ENCODE data around the gene RAP1GAP.

DNA sequence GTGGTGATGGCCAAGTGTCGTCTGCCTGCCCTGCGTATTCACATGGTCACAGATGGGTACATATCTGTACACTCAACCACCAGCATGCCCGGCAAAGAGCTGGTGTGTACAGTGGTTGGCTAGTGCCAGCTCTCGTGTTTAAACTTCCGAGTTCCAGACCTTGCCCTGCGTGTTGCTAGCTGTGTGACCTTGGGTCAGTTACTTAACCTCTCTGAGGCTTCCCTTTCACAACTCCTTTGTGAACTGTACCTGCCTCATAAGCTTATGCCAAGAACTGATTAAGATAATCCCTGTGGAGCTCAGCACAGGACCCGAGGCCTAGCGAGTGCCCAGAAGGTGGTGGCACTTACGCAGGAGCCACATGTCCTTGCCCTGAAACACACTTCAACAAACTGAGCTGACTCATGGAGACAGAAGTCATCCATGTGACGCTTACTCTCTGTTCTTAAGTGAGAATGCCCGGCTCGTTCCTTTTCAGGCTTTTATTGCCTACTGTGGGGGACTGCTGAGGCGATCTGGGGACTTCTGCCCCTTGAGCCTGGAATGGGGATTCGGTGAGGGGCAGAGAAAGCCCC is 104.5 kb downstream of the RAP1GAP start:
- TF ChIP-seq, protein P1, sequence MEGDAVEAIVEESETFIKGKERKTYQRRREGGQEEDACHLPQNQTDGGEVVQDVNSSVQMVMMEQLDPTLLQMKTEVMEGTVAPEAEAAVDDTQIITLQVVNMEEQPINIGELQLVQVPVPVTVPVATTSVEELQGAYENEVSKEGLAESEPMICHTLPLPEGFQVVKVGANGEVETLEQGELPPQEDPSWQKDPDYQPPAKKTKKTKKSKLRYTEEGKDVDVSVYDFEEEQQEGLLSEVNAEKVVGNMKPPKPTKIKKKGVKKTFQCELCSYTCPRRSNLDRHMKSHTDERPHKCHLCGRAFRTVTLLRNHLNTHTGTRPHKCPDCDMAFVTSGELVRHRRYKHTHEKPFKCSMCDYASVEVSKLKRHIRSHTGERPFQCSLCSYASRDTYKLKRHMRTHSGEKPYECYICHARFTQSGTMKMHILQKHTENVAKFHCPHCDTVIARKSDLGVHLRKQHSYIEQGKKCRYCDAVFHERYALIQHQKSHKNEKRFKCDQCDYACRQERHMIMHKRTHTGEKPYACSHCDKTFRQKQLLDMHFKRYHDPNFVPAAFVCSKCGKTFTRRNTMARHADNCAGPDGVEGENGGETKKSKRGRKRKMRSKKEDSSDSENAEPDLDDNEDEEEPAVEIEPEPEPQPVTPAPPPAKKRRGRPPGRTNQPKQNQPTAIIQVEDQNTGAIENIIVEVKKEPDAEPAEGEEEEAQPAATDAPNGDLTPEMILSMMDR (IDR thresholded peaks at IDR 0.05; ENCODE audit: low read length), result no peak
- TF ChIP-seq EZH2 (IDR thresholded peaks at IDR 0.05; ENCODE audit: borderline replicate concordance, low read length), result no peak
